Measurements from ENCODE around the gene CDH11. TPM values are rescaled to one million over a fixed set of nuclear protein-coding genes. Genes with fewer than 3 reads are reported as not detected.

CDH11 gene
- polyA plus RNA-seq, 1 donor (not counting 4 experiments of a cell fraction or from before 2014, with no cell fraction given), result 36.8 TPM

DNA sequence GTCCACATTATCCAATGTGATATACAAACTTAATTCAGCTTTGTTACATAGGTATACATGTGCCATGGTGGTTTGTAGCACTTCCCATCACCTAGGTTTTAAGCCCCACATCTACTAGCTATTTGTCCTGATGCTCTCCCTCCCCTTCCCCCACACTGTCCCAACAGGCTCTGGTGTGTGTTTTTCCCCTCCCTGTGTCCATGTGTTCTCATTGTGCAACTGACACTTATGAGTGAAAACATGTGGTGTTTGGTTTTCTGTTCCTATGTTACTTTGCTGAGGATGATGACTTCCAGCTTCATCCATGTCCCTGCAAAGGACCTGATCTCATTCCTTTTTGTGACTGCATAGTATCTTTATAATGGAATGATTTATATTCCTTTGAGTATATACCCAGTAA lies 196.7 kb downstream of the CDH11 start:
- no peaks in the 10 kb centered on the region for H3K9me3 ChIP-seq (ENCODE audit: control insufficient read depth, low read depth, low read length)
- dilution Hi-C loops (cut with MboI; ENCODE audit: extremely low pct_ligation_motif_present, low sequenced_read_pairs), result no loop called here
- H3K4me2 ChIP-seq (ENCODE audit: control insufficient read depth, extremely low read depth, insufficient read depth, low read depth, low read length), result no peak overlapping the region
- H3K4me3 ChIP-seq (ENCODE audit: control insufficient read depth in 2 of 3, extremely low read depth in 1 of 3, insufficient read depth in 2 of 3, low read depth in 1 of 3, low read length in 3 of 3), result no peak overlapping the region
- H3K9ac ChIP-seq (ENCODE audit: control insufficient read depth, extremely low read depth, insufficient read depth, low read length), result no peak overlapping the region
- H3K36me3 ChIP-seq (ENCODE audit: control insufficient read depth in 2 of 2, extremely low read depth in 1 of 2, insufficient read depth in 2 of 2, low read length in 2 of 2), result no peaks in the 10 kb centered on the region
- H3K79me2 ChIP-seq (ENCODE audit: control insufficient read depth, insufficient read depth, low read length), result no peaks in the 10 kb centered on the region
- no peaks in the 10 kb centered on the region for H3K27me3 ChIP-seq (ENCODE audit: control insufficient read depth, extremely low read depth, insufficient read depth, low read length)
- TF ChIP-seq, protein P1, sequence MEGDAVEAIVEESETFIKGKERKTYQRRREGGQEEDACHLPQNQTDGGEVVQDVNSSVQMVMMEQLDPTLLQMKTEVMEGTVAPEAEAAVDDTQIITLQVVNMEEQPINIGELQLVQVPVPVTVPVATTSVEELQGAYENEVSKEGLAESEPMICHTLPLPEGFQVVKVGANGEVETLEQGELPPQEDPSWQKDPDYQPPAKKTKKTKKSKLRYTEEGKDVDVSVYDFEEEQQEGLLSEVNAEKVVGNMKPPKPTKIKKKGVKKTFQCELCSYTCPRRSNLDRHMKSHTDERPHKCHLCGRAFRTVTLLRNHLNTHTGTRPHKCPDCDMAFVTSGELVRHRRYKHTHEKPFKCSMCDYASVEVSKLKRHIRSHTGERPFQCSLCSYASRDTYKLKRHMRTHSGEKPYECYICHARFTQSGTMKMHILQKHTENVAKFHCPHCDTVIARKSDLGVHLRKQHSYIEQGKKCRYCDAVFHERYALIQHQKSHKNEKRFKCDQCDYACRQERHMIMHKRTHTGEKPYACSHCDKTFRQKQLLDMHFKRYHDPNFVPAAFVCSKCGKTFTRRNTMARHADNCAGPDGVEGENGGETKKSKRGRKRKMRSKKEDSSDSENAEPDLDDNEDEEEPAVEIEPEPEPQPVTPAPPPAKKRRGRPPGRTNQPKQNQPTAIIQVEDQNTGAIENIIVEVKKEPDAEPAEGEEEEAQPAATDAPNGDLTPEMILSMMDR (optimal IDR thresholded peaks at IDR 0.05 in 1 of 3, IDR thresholded peaks at IDR 0.05 in 1 of 3, conservative IDR thresholded peaks at IDR 0.05 in 1 of 3; ENCODE audit: extremely low read depth in 1 of 3, insufficient read depth in 2 of 3, low read length in 3 of 3), result no peak
- no peak for TF ChIP-seq EZH2 (IDR thresholded peaks at IDR 0.05; ENCODE audit: low read length)
- no peaks in the 10 kb centered on the region for H4K20me1 ChIP-seq (ENCODE audit: control insufficient read depth, extremely low read depth, insufficient read depth, low read length)
- no peaks in the 10 kb centered on the region for H3K4me1 ChIP-seq (ENCODE audit: control insufficient read depth, extremely low read depth, insufficient read depth, low read length)
- no peak overlapping the region for H3K27ac ChIP-seq (ENCODE audit: control insufficient read depth, insufficient read depth, low read length)
- no peak for DNase-seq (ENCODE audit: low read depth, low spot score)
- FAIRE-seq, result no peak
- no peak overlapping the region for H2AFZ ChIP-seq (ENCODE audit: control insufficient read depth, low read length)
- H3K9me1 ChIP-seq (ENCODE audit: control insufficient read depth, extremely low read depth, insufficient read depth, low read length), result no peaks in the 10 kb centered on the region

DNA sequence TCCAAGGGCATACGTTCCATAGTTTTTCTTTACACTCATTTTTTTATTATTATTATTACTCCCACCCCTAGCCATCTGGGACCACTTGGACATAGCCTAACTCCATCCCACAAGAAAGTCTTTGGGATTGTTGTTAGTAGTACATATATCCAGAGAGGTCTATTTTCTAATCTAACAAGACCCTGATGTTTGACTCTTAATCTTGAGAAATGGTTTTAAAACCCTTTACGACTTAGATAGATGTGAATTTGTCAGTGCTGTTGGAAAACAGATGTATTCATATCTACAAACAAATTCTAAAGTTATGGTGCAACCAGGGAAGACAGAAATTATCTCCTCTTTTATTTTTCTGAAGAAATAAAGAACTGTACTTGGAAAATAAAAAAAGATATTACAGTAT lies 197.8 kb downstream of the CDH11 start:
- H3K9me1 ChIP-seq (ENCODE audit: control insufficient read depth, extremely low read depth, insufficient read depth, low read length), result no peaks in the 10 kb centered on the region
- H2AFZ ChIP-seq (ENCODE audit: control insufficient read depth, low read length), result no peak overlapping the region
- no peak for DNase-seq (ENCODE audit: low read depth, low spot score)
- H3K4me1 ChIP-seq (ENCODE audit: control insufficient read depth, extremely low read depth, insufficient read depth, low read length), result no peaks in the 10 kb centered on the region
- H3K27ac ChIP-seq (ENCODE audit: control insufficient read depth, insufficient read depth, low read length), result no peak overlapping the region
- no peaks in the 10 kb centered on the region for H4K20me1 ChIP-seq (ENCODE audit: control insufficient read depth, extremely low read depth, insufficient read depth, low read length)
- H3K9me3 ChIP-seq (ENCODE audit: control insufficient read depth, low read depth, low read length), result no peaks in the 10 kb centered on the region
- H3K79me2 ChIP-seq (ENCODE audit: control insufficient read depth, insufficient read depth, low read length), result no peaks in the 10 kb centered on the region
- TF ChIP-seq, protein P1 (optimal IDR thresholded peaks at IDR 0.05 in 1 of 3, IDR thresholded peaks at IDR 0.05 in 1 of 3, conservative IDR thresholded peaks at IDR 0.05 in 1 of 3; ENCODE audit: extremely low read depth in 1 of 3, insufficient read depth in 2 of 3, low read length in 3 of 3), result no peak
- no peak for TF ChIP-seq EZH2 (IDR thresholded peaks at IDR 0.05; ENCODE audit: low read length)
- H3K27me3 ChIP-seq (ENCODE audit: control insufficient read depth, extremely low read depth, insufficient read depth, low read length), result no peaks in the 10 kb centered on the region
- dilution Hi-C loops (cut with MboI; ENCODE audit: extremely low pct_ligation_motif_present, low sequenced_read_pairs), result no loop called here
- no peaks in the 10 kb centered on the region for H3K36me3 ChIP-seq (ENCODE audit: control insufficient read depth in 2 of 2, extremely low read depth in 1 of 2, insufficient read depth in 2 of 2, low read length in 2 of 2)
- no peak for FAIRE-seq
- H3K9ac ChIP-seq (ENCODE audit: control insufficient read depth, extremely low read depth, insufficient read depth, low read length), result no peak overlapping the region
- H3K4me2 ChIP-seq (ENCODE audit: control insufficient read depth, extremely low read depth, insufficient read depth, low read depth, low read length), result no peak overlapping the region
- H3K4me3 ChIP-seq (ENCODE audit: control insufficient read depth in 2 of 3, extremely low read depth in 1 of 3, insufficient read depth in 2 of 3, low read depth in 1 of 3, low read length in 3 of 3), result no peak overlapping the region
